Inferior parietal cortex (tissue), 1 donor: Measurements from ENCODE around the gene TMEM26.

Source experiments
- DNase-seq: peaks from one replicate; pipeline ENCODE4 v3.0.0-alpha.2; 2016; ENCODE audit errors: extremely low spot score

Gene TMEM26

DNA sequence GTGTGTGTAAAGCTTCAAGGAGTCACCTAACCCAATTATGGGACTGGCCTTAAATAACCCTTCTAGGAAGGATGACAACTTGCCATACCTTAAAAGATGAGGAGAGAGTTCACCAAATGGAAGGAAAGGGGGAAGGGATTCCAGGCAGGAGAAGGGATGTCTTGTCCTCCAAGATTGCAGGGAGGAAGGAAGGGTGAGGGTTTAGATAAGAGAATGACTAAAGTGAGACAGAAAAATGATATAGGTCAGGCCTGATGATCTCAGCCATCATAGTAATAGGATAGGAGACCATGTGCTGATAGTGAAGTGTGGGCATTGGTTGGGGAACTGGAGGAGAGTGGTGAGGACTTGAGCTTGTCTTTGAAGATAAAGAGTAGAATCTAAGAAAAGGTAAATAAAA is 7.7 kb upstream of the TMEM26 start:
- no peak for DNase-seq

DNA sequence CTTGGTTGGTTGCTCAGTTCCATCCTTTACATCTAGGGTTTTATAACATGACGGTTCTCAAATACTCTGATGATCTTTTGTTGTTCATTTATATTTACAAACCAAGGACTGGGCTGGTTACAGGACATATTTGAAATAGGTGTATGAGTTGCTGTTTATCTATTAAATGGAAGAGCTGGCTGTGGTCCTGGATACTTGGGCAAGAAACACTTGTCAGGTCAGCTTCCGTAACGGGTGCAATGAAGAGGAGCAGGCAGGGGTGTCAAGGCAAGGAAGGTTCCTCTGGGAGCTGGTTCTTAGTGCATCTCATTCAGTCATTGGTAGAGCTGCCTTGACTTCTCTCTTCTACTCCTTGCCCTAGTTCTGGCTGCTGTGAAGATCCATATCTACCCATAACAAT is 4.8 kb upstream of the TMEM26 start:
- DNase-seq: no peak

DNA sequence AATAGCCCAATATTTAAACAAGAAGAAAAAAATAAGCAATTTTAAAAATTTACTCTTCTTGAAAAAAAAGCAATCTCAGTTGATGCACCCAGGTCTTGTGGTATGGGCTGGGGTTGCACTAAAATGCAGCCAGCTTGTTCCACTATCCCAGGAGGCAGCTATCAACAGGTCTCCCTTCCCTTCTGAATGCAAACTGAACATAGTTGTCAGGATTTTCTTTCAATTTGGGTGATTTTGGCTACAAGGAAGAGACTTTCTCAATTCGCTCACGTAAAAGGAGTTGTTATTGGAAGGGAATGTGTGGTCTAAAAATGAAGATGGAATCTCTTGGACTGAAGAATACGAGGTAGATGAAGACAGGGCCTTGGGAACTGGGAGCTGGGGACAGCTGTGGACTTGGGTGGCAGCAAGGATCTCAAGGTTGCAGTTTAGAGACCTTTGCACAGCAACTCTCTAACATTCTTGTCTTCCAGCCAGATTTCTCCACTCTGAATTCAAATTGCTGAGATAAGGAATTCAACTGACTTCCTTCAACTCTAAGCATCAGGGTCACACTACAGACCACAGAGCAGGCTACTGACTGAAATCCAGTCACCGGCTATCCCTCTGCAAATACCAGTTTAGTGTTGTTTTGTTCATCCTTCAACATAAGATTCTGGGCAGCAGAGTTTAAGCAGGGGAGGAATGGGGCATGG is 3.1 kb upstream of the TMEM26 start:
- no peak for DNase-seq

DNA sequence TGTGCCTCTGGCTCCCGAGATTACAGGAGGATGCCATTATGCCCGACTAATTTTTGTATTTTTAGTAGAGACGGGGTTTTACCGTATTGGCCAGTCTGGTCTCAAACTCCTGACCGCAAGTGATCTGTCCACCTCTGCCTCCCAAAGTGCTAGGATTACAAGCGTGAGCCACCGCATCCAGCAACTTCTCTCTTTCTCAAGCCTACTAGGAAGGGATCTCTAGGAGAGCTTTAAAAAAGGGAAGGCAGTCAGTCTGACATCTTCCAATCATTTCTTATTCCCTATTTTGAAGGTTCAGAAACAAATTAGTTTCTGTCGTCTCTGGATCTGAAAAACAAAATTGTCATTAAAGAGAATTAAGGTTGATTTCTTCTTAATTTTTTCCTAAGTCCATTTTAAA is 2.5 kb upstream of the TMEM26 start:
- no peak for DNase-seq

DNA sequence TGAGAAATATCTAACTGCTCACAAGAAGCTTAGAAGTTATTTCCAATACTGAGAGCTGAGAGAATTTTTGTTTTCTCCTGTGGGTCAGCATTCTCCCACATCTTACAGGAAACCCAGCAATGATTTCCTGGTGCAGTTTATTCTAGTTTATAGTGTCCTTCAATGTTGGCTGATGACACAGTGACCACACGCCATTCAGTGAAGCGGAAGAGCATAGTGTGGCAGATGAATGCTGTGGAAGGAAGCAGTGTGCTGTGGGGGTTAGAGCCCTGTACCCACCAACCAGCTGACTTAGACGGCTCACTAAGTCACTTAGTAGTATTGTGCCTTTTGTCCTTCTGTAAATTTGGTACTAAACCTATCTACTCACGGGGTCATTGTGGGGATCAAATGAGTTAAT is 1.4 kb upstream of the TMEM26 start:
- DNase-seq: no peak

DNA sequence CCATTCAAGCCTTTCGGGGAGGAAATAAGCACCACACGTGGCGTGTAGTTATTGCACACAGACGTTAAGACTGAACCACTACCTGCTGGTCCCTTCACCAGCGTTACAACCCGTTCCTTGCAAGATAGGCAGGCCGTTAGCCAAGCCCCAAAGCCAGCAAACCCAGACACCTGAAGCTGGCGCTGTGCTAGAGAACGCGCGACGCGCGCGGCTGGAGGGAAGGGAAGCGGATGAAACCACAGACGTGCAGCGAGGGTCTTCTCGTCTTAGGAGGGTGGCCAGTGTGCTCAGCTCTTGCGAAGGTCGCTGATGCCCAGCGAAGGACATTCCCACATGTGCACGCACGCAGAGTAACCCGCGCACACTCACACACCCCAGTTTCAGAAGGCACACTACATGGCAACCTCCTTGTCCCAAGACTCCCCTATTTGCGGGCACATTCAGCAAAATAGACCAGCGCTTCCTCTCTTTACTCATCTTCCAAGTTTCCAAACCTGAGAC is 980 bp downstream of the TMEM26 start:
- no peak for DNase-seq

DNA sequence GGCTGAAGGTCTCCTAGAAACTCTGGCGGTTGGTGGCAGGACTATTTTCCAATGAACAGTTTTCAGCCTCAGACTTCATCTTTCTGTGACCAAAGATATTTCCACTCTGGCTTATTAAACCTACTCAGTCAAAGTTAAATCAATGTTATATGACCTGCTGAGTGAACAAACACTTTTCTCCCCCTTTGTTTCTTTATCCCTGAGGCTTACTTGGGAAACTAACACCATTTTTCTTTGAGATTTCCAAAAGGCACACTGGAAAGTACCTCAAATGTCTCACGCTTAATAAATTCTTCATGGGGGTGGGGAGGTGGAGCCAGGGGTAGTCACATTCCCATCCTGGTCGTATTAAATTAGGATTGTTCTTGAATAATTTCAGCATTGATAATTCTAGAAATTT is 1.8 kb downstream of the TMEM26 start:
- DNase-seq: no peak

DNA sequence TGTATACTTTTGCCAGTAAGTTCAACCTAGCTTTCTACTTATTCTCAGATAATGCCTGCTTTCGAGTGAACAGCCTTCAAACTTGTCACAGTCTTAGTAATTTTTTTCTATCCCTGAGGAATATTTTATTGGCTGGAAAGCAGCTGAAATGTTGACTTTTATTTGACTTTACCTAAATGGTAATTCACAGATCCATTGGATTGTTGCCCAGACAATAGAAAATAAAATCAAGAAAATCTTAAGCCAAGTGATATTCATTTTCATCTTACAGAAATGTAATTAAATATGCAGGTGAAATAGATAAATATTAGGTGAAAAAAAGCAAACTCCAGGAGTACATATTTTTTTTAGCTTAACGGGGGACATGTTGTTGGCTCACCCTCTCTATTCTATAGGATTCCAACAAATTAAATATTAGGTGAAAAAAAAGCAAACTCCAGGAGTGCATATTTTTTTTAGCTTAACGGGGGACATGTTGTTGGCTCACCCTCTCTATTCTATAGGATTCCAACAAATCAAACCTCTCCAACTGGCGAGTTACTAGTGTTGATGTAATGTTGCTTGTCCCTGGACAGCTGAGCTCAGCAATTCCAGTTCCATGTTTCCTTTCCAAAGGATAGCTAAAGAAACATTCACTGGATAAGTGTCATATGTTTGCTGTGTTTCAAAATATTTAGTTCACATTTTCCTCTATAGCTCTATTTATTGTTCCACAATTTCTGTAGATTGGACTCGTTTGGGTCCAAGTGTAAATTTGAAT is 4.2 kb downstream of the TMEM26 start:
- no peak for DNase-seq

DNA sequence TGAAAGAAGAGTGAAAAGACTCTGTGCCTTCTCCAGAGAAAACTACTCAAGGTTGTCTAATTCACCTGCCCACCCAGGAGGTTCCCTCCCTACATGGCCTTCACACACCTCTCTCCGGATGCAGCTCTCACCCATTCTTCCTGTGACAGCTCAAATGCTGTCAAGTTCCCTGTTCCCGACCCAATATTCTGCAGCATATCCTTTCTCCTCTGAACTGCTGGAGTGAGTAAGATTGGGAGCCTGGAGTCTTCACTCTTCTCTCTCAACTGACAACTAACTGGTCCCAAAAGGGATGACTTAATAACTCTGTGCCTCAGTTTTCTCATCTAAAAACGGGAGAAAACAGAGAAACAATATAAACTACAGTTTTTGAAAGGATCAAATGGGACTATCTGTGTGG is 5.1 kb downstream of the TMEM26 start:
- DNase-seq: no peak

DNA sequence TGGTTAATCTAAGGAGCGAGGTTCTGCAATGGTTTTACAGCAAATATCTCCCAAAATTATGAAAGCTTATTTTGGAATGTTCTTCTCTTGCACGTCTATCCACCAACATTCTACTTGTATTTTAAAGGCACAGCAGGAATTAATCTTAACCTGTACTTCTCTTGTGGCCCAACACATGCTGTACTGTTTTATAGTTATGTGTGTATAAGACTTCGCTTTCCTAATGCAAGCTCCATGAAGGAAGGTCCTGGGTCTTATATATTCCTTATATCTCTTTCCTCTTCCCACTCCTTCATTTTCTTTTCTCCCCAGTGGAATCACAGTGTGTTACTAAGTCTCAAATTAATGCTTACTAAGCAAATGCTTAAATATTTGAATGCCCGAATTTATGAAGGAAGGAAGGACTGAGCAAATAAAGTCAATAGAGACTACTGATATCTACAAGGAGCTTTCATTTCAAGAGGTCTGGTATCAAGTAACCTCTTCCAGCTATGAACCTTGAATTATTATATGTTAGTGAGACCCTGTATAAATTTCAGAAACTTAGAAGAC is 14.0 kb downstream of the TMEM26 start:
- no peak for DNase-seq

DNA sequence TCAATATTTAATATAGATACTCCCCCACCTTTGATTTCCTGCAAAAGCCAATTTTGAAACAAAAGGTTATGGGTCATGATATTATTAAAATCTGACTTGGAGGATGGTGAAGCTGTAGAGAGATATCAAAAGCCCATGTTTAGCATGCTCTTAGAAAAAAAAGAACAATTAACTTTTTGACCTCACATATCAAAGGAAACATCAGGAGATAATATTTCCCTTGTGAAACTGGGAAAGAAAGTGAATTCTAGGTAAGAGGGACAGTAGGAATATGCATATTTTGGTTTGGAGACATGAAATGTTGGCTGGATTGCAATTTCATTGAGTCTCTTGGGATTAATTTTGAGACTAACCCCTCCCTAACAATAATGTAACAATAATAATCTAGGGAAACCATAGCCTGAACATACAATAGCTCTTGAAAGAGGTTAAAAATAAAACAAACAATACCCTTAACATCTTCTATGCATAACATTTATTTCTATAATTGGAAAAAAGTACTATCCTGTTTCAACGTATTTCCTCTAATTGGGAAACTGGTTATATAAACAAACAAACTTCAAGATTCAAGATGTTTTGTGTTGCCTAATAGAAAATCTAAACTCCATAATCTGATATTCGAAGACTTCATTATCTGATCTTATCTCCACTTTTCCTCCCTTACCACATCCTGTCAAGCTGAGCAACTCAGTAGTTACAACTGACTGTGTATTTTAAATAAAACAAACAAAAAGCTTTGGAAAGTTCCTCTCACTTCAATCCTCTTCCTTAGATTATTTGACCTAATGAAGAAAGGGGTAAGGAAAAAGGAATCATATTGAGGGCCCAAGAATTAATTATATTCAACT is 14.8 kb downstream of the TMEM26 start:
- no peak for DNase-seq

DNA sequence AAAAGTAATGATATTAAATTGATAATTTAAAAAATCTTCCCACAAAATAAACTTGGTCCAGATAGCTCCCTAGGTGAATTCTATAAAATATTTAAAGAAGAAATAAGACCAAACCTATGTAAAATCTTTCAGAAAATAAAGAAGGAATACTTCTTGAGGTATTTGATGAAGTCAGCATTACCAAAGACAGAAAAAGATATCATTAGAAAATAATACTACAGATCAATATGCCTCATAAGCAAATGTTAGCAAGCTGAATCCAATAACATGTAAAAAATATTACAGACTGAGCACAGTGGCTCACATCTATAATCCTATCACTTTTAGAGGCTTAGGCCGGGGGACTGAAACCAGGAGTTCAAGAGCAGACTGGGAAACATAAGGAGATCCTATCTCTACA is 30.0 kb downstream of the TMEM26 start:
- no peak for DNase-seq

DNA sequence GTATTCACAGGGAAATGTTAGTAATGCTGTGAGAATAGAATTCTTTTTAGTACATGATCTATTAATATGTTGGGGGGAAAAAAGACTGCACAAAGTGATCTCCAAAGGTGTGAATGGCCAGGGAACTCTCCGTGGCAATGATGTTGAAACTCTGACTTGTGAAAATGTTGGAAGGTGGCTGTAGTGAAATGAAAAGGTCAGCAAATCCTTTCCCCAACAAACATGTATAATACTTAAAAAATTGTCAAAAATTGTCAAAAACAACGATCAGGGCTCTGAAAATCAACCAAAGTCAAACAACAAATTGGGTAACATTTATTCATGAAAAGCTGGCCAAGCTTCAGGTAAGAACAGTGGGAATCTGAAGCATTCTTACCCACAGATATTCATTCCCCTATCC is 35.5 kb downstream of the TMEM26 start:
- no peak for DNase-seq

DNA sequence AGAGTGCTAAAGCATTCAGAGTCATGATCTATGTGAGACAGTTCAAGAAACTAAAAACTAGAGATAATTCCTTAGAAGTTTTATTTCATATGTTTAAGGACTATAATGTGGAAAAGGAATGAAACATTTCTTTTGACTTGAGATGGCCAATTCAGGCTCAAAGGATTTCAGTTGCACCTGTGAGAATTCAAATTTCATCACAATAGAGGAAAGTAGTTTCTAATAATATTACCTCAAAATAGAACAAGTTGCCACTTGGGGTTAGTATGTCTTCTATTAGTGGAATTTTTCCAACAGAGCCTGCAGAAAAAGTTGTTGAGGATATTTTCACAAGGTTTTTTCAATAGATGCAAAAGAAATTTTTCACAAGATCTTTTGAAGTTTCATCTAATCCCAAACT is 37.4 kb downstream of the TMEM26 start:
- DNase-seq: no peak

DNA sequence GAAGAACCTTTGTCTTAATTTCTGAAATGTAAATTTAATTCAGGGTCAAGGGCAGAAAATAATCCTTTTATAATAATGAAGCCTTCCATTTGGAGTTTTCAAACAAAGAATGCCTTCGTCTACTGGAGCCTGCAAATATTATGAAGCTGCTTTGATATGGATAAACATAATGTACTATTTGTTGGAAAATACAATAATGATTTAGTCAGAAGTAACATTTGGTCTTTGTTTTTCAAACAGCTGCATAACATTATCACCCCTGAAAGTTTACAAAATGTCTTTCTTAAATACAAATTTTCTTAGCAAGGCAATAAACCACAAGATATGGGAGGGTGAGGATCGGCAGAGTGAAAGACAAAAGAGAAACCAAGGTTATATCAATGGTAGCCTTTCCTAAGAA is 41.5 kb downstream of the TMEM26 start:
- DNase-seq: no peak

DNA sequence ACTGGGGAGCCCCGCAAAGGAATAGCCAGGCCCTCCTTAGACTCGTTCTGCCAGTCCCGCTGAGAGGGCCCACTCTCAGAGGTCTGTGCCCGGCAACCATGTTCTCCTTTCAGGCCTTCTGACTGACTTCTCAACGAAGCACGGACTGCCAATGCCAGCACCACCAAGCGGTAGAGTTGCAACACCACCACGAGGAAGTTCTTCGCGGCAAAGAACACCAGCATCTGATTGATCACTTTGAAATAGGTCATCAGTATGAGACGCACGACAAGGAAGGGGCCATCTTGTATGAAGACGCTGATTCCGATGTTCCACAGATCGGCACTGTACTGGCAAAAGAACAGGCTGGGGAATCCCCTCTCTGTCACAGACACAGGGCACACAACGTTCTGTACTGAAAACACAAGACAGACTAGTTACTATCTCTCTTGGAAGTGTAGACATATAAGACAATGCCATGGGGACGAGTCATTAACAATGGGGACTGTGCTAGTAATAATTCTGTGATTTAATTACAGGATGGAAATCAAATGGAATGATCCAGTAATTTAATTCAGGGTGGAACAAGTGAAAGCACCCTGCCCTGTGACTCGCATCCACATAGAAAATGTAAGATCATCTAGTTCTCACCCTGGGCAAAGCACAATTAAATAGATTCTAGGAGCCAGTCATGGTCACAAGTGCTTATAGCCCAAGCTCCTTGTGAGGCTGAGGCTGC is 42.7 kb downstream of the TMEM26 start:
- no peak for DNase-seq

DNA sequence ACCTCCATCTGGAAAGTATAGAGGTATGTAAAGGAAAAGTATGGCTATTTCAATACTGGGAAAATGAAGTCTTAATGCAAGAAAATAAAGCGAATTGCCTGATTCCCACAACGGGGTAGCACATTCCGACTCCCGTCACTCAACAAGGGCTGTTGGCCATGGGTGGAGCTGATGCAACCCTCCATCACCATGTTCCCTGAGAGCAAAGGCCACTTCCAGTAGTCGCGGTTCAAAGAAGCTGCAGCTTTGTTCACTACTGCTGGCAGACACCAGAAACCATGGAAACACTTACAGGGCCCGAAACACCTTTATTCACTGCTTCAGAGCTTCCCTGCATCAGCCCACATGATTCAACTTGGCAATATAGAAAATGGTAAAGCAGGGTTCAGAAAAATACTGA is 44.0 kb downstream of the TMEM26 start:
- DNase-seq: no peak

DNA sequence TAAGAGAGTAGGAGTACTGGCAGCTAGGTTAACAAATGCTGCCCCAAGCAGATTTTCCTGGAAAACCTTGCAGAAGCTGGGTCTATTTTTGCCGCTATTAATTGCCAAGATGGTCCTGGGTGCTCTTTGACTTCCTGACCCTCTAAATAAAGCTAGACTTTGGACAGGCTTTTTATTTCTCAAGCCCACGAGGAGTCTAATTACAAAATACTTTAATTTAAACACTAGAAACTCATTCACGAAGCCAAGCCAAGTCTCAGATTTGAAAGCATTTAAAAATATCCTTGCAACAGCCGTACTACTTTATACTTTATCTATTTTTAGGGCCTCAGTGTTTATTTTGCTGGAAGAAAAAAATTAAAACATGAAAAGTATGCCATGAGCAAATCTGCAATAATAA is 45.1 kb downstream of the TMEM26 start:
- DNase-seq: no peak

DNA sequence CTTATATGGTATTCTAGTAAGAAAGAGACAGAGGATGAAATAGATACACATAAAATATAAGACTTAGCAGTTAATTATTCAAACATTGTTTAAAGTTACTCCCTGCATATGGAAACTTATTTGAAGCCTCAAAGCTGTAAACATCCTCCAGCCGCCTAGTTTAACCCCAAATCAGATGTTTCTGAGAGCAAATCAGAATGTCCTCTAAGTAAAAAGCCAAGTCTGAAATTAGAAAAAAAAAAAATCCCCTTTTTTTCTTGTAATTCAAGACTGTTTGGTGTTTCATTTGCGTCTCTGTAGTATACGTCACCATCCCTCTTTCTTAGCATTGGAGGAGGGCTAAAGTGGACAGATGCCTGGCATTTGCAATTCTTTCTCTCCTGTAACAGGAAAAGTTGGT is 46.4 kb downstream of the TMEM26 start:
- no peak for DNase-seq

DNA sequence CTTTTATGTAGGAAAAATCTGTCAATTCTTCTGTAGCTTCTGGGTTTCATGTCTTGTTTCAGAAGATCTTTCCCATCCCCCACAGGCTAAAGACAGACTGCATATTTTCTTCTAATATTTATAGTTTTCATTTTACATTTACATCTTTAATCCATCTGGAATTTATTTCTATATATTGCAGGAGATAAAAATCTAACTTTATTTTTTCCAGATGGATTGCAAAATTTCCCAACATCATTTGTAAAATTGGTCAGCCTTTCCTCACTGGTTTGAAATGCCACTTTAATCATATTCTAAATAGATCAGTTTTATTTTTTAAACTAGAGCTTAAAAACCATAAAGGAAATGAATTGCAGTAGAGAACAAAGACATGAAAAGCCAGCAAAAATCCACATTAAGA is 46.9 kb downstream of the TMEM26 start:
- no peak for DNase-seq

DNA sequence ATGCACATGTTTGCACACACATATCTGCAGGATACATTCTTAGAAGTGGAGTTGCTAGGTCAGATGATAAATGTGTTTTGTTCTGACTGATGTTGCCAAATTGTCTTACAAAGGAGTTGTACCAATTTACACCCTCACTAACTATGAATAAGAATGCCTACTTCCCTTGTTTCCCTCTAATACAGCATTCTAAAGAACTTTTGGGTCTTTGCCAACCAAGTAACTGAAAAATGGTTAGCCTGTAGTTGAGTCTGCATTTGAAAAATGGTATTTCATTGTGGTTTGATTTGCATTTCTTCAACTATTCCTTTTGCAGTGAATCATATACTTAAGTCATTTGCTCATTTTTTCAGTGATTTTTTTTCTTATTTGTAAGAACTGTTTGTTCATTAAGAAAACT is 48.4 kb downstream of the TMEM26 start:
- no peak for DNase-seq

DNA sequence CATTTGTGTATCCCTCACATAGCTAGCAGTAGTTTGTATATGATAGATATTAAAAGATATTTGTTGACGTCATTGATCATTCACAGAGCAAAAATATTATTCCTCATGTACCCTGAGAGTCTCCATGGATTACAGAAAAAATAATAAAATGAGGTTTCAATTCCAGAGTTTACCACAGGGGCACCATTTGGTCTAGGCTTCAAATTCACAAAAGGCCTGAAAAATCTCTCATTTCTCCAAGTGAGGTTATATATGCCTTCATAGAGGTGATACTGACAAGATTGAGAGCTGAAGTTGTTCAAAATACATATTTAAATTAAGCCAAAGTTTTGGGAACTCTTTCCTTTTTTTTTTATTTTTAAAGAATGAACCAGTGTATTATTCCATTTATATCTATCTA is 52.7 kb downstream of the TMEM26 start:
- no peak for DNase-seq
